Kidney (tissue), 14 donors: Measurements from ENCODE around the gene XYLT1. TPM values are rescaled to one million over a fixed set of nuclear protein-coding genes. Genes with fewer than 3 reads are reported as not detected.

Experiments used
- DNase-seq, 5 donors: peaks; one replicate each; pipeline ENCODE4 v3.0.0-alpha.2; 2013 to 2020
- FAIRE-seq: peaks from 2 replicates; lab custom pipeline; 2012; peaks lifted over from hg19 to GRCh38; lab: Jason Lieb, UNC
- H3K27ac ChIP-seq, 2 donors: one replicate each; pipeline ENCODE4 v1.7.0; 2013; ENCODE audit warnings: low read depth in 2 of 2, low read length in 2 of 2, inconsistent platforms in 1 of 2
- H3K27me3 ChIP-seq: one replicate; pipeline ENCODE4 v1.7.1; 2013; ENCODE audit warnings: low read length, inconsistent platforms; ENCODE audit not compliant: control insufficient read depth, insufficient read depth
- H3K36me3 ChIP-seq, 3 donors: one replicate each; pipeline versions ENCODE4 v1.7.0 to v1.7.1; 2013; ENCODE audit warnings: low read length in 3 of 3, control low read depth in 1 of 3, inconsistent platforms in 1 of 3; ENCODE audit not compliant: insufficient read depth in 3 of 3, control insufficient read depth in 2 of 3
- H3K4me1 ChIP-seq, 3 donors: one replicate each; pipeline versions ENCODE4 v1.7.0 to v1.7.1; 2013; ENCODE audit warnings: low read length in 3 of 3, inconsistent platforms in 1 of 3, low read depth in 1 of 3; ENCODE audit not compliant: control insufficient read depth in 2 of 3, insufficient read depth in 2 of 3
- H3K4me3 ChIP-seq, 3 donors: one replicate each; pipeline versions ENCODE4 v1.7.0 to v1.8.1; 2013; ENCODE audit warnings: low read length in 3 of 3, control low read depth in 1 of 3, inconsistent platforms in 1 of 3
- H3K9ac ChIP-seq, 3 donors: one replicate each; pipeline versions ENCODE4 v1.7.0 to v1.7.1; 2013; ENCODE audit warnings: low read length in 3 of 3, control low read depth in 1 of 3, inconsistent platforms in 1 of 3
- H3K9me3 ChIP-seq, 3 donors: one replicate each; pipeline versions ENCODE4 v1.7.0 to v1.7.1; 2013; ENCODE audit warnings: low read length in 3 of 3, control low read depth in 1 of 3, inconsistent platforms in 1 of 3; ENCODE audit not compliant: control insufficient read depth in 2 of 3, insufficient read depth in 1 of 3
- CTCF ChIP-seq: IDR thresholded peaks from 3 replicates; pipeline ENCODE4 v1.5.1; 2012; ENCODE audit warnings: mild to moderate bottlenecking, moderate library complexity, borderline replicate concordance; ENCODE audit not compliant: insufficient read depth; ENCODE audit errors: extremely low read depth
- intact Hi-C: fragments of 100-400 bp; cut with DNase I; formaldehyde crosslinking; loops from one replicate; pipeline ENCODE4 v1.11.1; 2022
- polyA plus RNA-seq: library from polyadenylated mRNA; stranded (reverse); fragments of 350-450 nt; fragmentation: Illumina TruSeq; extraction: RNeasy Lipid Tissue Mini Kit (QIAGEN cat#74804); gene quantifications from one replicate; pipeline ENCODE4 v1.2.3, GENCODE V29; 2014; ENCODE audit warnings: low read depth, low replicate concordance; ENCODE audit not compliant: insufficient read depth
- total RNA-seq: library from RNA; stranded (reverse); fragmentation: NEBNext Ultra II Directional; extraction: Animal tissue kit (Norgen Biotek cat#: 25700); gene quantifications from one replicate; pipeline ENCODE4 v1.2.1, GENCODE V29; 2021
- donor health status: control.
- donor health status: control.
- donor health status: control.
- donor health status: control.
- donor health status: control.
- donor health status: DM: yes; HTN: yes; CAD: no.
- donor health status: Normal renal cell carcinoma (clear cell type).

Gene XYLT1
- total and polyA plus RNA-seq, 2 donors from 2014 or later, result 0.52 to 7.6 TPM

- Histone ChIP-seq H3K36me3 (no peaks in the 10 kb centered on the region), H3K9me3 (no peaks in the 10 kb centered on the region), H3K27ac (no peak overlapping the region), H3K9ac (no peak overlapping the region), H3K27me3 (no peaks in the 10 kb centered on the region), H3K4me3 (no peak overlapping the region), H3K4me1 (no peaks in the 10 kb centered on the region)
- DNase-seq (no peak), FAIRE-seq (no peak)
- intact Hi-C loops, result no loop called here
- no peak for TF ChIP-seq CTCF
Observed at GRCh38 chr16:17503331-17503730, 32.6 kb upstream of the XYLT1 start.

- DNase-seq, result no peak
- H3K9ac ChIP-seq, result no peak overlapping the region
- H3K9me3 ChIP-seq, result no peaks in the 10 kb centered on the region
- no peak for TF ChIP-seq CTCF
- no peaks in the 10 kb centered on the region for H3K36me3 ChIP-seq
- intact Hi-C loops, result no loop called here
- no peak overlapping the region for H3K4me3 ChIP-seq
- no peak for FAIRE-seq
- no peak overlapping the region for H3K27ac ChIP-seq
- no peaks in the 10 kb centered on the region for H3K27me3 ChIP-seq
- H3K4me1 ChIP-seq, result no peaks in the 10 kb centered on the region
Observed at GRCh38 chr16:17501321-17501720, 30.6 kb upstream of the XYLT1 start.

GRCh38 chr16:17499223-17499902, 28.6 kb upstream of the XYLT1 start:
- Histone ChIP-seq H3K4me3 (no peak overlapping the region), H3K36me3 (no peaks in the 10 kb centered on the region), H3K9ac (no peak overlapping the region), H3K27ac (no peak overlapping the region), H3K4me1 (no peaks in the 10 kb centered on the region), H3K27me3 (no peaks in the 10 kb centered on the region), H3K9me3 (no peaks in the 10 kb centered on the region)
- DNase-seq, result no peak
- TF ChIP-seq CTCF, result no peak
- FAIRE-seq, result no peak
- intact Hi-C loops, result no loop called here

- intact Hi-C loops, result no loop called here
- no peak overlapping the region for H3K9ac ChIP-seq
- H3K27ac ChIP-seq, result no peak overlapping the region
- no peaks in the 10 kb centered on the region for H3K36me3 ChIP-seq
- no peak for TF ChIP-seq CTCF
- FAIRE-seq (no peak), DNase-seq (no peak)
- H3K9me3 ChIP-seq, result no peaks in the 10 kb centered on the region
- H3K4me1 ChIP-seq, result no peaks in the 10 kb centered on the region
- no peak overlapping the region for H3K4me3 ChIP-seq
- H3K27me3 ChIP-seq, result no peaks in the 10 kb centered on the region
Observed at GRCh38 chr16:17497648-17498047, 26.9 kb upstream of the XYLT1 start.
